AG08395 (cell line): ENCODE results near the gene CLIC3.
"Not testable (repeated sequence)": the region's sequence is repeated elsewhere in the genome, so short reads cannot be mapped to it uniquely, and the experiment has no call there.

Experiments used
- DNase-seq: peaks from one replicate; pipeline ENCODE4 v3.0.0; 2012; ENCODE audit warnings: mixed read lengths, low spot score

CLIC3 gene

GRCh38 chr9:137017071-137017470, 20.7 kb upstream of the CLIC3 start:
- no peak for DNase-seq

- no peak for DNase-seq
Observed at GRCh38 chr9:137016436-137016835, 20.1 kb upstream of the CLIC3 start.

GRCh38 chr9:137015976-137016375, 19.6 kb upstream of the CLIC3 start:
- DNase-seq: no peak

- no peak for DNase-seq
Observed at GRCh38 chr9:137015540-137015930, 19.2 kb upstream of the CLIC3 start.

- no peak for DNase-seq
Observed at GRCh38 chr9:137014776-137015539, 18.6 kb upstream of the CLIC3 start.

- no peak for DNase-seq
Observed at GRCh38 chr9:137014166-137014565, 17.8 kb upstream of the CLIC3 start.

- no peak for DNase-seq
Observed at GRCh38 chr9:137013571-137013940, 17.2 kb upstream of the CLIC3 start.

- DNase-seq: no peak
Observed at GRCh38 chr9:137012694-137013570, 16.6 kb upstream of the CLIC3 start.

- no peak for DNase-seq
Observed at GRCh38 chr9:137011907-137012675, 15.7 kb upstream of the CLIC3 start.

- no peak for DNase-seq
Observed at GRCh38 chr9:137011156-137011555, 14.8 kb upstream of the CLIC3 start.

GRCh38 chr9:137009938-137010732, 13.8 kb upstream of the CLIC3 start:
- no peak for DNase-seq

GRCh38 chr9:137009217-137009616, 12.8 kb upstream of the CLIC3 start:
- no peak for DNase-seq

- DNase-seq: no peak
Observed at GRCh38 chr9:137008312-137008711, 11.9 kb upstream of the CLIC3 start.

GRCh38 chr9:137007816-137008270, 11.5 kb upstream of the CLIC3 start:
- DNase-seq: no peak

- no peak for DNase-seq
Observed at GRCh38 chr9:137007108-137007815, 10.9 kb upstream of the CLIC3 start.

- no peak for DNase-seq
Observed at GRCh38 chr9:137006116-137007003, 10.0 kb upstream of the CLIC3 start.

GRCh38 chr9:137004285-137004684, 7.9 kb upstream of the CLIC3 start:
- not testable (repeated sequence) for DNase-seq

GRCh38 chr9:137002646-137003041, 6.3 kb upstream of the CLIC3 start:
- no peak for DNase-seq

- no peak for DNase-seq
Observed at GRCh38 chr9:137001857-137002645, 5.7 kb upstream of the CLIC3 start.
